Kidney (tissue), 14 donors: ENCODE data around the gene TMEM9B. TPM values are rescaled to one million over a fixed set of nuclear protein-coding genes. Genes with fewer than 3 reads are reported as not detected.

Experiments
- DNase-seq, 5 donors: peaks; one replicate each; pipeline ENCODE4 v3.0.0-alpha.2; 2013 to 2020
- FAIRE-seq: peaks from 2 replicates; lab custom pipeline; 2012; peaks lifted over from hg19 to GRCh38; lab: Jason Lieb, UNC
- H3K27ac ChIP-seq, 2 donors: one replicate each; pipeline ENCODE4 v1.7.0; 2013; ENCODE audit warnings: low read depth in 2 of 2, low read length in 2 of 2, inconsistent platforms in 1 of 2
- H3K27me3 ChIP-seq: one replicate; pipeline ENCODE4 v1.7.1; 2013; ENCODE audit warnings: low read length, inconsistent platforms; ENCODE audit not compliant: control insufficient read depth, insufficient read depth
- H3K36me3 ChIP-seq, 3 donors: one replicate each; pipeline versions ENCODE4 v1.7.0 to v1.7.1; 2013; ENCODE audit warnings: low read length in 3 of 3, control low read depth in 1 of 3, inconsistent platforms in 1 of 3; ENCODE audit not compliant: insufficient read depth in 3 of 3, control insufficient read depth in 2 of 3
- H3K4me1 ChIP-seq, 3 donors: one replicate each; pipeline versions ENCODE4 v1.7.0 to v1.7.1; 2013; ENCODE audit warnings: low read length in 3 of 3, inconsistent platforms in 1 of 3, low read depth in 1 of 3; ENCODE audit not compliant: control insufficient read depth in 2 of 3, insufficient read depth in 2 of 3
- H3K4me3 ChIP-seq, 3 donors: one replicate each; pipeline versions ENCODE4 v1.7.0 to v1.8.1; 2013; ENCODE audit warnings: low read length in 3 of 3, control low read depth in 1 of 3, inconsistent platforms in 1 of 3
- H3K9ac ChIP-seq, 3 donors: one replicate each; pipeline versions ENCODE4 v1.7.0 to v1.7.1; 2013; ENCODE audit warnings: low read length in 3 of 3, control low read depth in 1 of 3, inconsistent platforms in 1 of 3
- H3K9me3 ChIP-seq, 3 donors: one replicate each; pipeline versions ENCODE4 v1.7.0 to v1.7.1; 2013; ENCODE audit warnings: low read length in 3 of 3, control low read depth in 1 of 3, inconsistent platforms in 1 of 3; ENCODE audit not compliant: control insufficient read depth in 2 of 3, insufficient read depth in 1 of 3
- intact Hi-C: fragments of 100-400 bp; cut with DNase I; formaldehyde crosslinking; loops from one replicate; pipeline ENCODE4 v1.11.1; 2022
- polyA plus RNA-seq: library from polyadenylated mRNA; stranded (reverse); fragments of 350-450 nt; fragmentation: Illumina TruSeq; extraction: RNeasy Lipid Tissue Mini Kit (QIAGEN cat#74804); gene quantifications from one replicate; pipeline ENCODE4 v1.2.3, GENCODE V29; 2014; ENCODE audit warnings: low read depth, low replicate concordance; ENCODE audit not compliant: insufficient read depth
- total RNA-seq: library from RNA; stranded (reverse); fragmentation: NEBNext Ultra II Directional; extraction: Animal tissue kit (Norgen Biotek cat#: 25700); gene quantifications from one replicate; pipeline ENCODE4 v1.2.1, GENCODE V29; 2021
- TF ChIP-seq, protein P1 (sequence below): IDR thresholded peaks from 3 replicates; pipeline ENCODE4 v1.5.1; 2012; ENCODE audit warnings: mild to moderate bottlenecking, moderate library complexity, borderline replicate concordance; ENCODE audit not compliant: insufficient read depth; ENCODE audit errors: extremely low read depth
- donor health status: control.
- donor health status: control.
- donor health status: control.
- donor health status: control.
- donor health status: control.
- donor health status: DM: yes; HTN: yes; CAD: no.
- donor health status: Normal renal cell carcinoma (clear cell type).

The TMEM9B gene
- total and polyA plus RNA-seq, 2 donors from 2014 or later: 64.4 to 73.0 TPM

DNA sequence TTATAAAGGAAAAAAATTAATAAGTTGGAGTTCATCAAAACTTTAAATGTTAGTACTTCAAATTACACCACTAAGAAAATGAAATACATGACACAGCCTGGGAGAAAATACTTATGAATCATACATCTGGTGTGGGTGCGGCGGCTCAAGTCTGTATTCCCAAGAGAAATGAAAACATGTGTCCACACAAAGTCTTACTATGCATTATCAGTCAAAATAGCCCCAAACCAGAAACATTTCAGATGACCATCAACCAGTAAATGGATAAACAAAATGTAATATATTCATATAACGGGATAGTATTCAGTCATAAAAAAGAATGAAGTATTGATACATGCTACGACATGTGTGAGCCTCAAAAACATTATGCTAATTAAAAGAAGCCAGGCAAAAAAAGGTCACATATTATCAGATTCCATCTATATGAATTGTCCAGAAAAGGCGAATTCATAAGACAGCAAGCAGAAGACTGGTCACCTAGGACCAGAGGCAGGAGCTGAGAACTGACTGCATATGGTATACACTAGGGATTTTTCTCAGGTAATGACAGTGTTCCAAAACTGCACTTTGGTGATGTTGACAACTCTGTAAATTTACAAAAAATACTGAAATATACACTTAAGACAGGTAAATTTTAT lies 58.6 kb downstream of the TMEM9B start:
- no peak for DNase-seq
- no peaks in the 10 kb centered on the region for H3K9me3 ChIP-seq

DNA sequence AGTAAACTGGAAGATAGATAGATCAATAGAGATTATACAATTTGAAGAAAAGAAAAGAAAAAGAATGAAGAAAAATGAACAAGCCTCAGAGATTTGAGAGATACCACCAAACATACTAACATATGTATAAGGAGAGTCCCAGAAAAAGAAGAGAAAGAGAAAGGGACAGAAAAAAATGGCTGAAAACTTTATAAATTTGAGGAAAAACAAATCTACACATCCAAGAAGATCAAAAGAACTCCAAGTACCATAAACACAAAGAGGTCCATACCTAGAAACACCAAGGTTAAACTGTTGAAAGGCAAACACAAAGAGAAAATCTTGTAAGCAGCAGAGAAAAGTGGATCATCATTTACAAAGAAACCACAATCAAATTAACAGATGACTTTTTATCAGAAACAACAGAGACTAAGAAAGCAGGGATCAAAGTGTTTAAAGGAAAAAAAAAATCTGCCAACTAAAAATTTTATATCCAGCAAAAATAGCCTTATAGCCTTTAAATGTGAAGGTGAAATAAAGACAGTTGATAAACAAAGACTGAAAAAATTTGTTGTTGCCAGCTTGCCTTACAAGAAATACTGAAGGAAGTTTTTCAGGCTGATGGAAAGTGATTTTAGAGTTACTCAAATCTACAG lies 65.0 kb downstream of the TMEM9B start:
- H3K9me3 ChIP-seq: peaks cover 0 to 7% (median 6%) of the 10 kb centered on the region in 3 donors
- DNase-seq (no peak), FAIRE-seq (no peak)
- intact Hi-C loops: no loop called here
- H3K27ac ChIP-seq: no peak overlapping the region
- H3K27me3 ChIP-seq: no peaks in the 10 kb centered on the region
- TF ChIP-seq, protein P1, sequence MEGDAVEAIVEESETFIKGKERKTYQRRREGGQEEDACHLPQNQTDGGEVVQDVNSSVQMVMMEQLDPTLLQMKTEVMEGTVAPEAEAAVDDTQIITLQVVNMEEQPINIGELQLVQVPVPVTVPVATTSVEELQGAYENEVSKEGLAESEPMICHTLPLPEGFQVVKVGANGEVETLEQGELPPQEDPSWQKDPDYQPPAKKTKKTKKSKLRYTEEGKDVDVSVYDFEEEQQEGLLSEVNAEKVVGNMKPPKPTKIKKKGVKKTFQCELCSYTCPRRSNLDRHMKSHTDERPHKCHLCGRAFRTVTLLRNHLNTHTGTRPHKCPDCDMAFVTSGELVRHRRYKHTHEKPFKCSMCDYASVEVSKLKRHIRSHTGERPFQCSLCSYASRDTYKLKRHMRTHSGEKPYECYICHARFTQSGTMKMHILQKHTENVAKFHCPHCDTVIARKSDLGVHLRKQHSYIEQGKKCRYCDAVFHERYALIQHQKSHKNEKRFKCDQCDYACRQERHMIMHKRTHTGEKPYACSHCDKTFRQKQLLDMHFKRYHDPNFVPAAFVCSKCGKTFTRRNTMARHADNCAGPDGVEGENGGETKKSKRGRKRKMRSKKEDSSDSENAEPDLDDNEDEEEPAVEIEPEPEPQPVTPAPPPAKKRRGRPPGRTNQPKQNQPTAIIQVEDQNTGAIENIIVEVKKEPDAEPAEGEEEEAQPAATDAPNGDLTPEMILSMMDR: no peak
- H3K36me3 ChIP-seq: no peaks in the 10 kb centered on the region
- H3K4me1 ChIP-seq: no peaks in the 10 kb centered on the region
- no peak overlapping the region for H3K9ac ChIP-seq
- no peak overlapping the region for H3K4me3 ChIP-seq

More for the DNA sequence above, 58.6 kb downstream of the TMEM9B start:
- Histone ChIP-seq H3K27me3 (no peaks in the 10 kb centered on the region), H3K9ac (no peak overlapping the region), H3K27ac (no peak overlapping the region), H3K36me3 (no peaks in the 10 kb centered on the region), H3K4me1 (no peaks in the 10 kb centered on the region), H3K4me3 (no peak overlapping the region)
- intact Hi-C loops: no loop called here
- TF ChIP-seq, protein P1: no peak
- FAIRE-seq: no peak

Other genes starting within 250 kb of the TMEM9B start
- 23.7 TPM for gene AKIP1, start 53.3 kb downstream of the TMEM9B start, total RNA-seq
- 27.3 TPM for gene AKIP1, start 53.3 kb downstream of the TMEM9B start, polyA plus RNA-seq
- gene C11orf16, start 31.5 kb downstream of the TMEM9B start, total RNA-seq: 0.91 TPM
- gene C11orf16, start 31.5 kb downstream of the TMEM9B start, polyA plus RNA-seq: 0.28 TPM
- gene ASCL3, start 21.4 kb downstream of the TMEM9B start, total RNA-seq: not detected
- not detected for gene ASCL3, start 21.4 kb downstream of the TMEM9B start, polyA plus RNA-seq
- gene NRIP3, start 39.6 kb upstream of the TMEM9B start, total RNA-seq: 1.6 TPM
- gene NRIP3, start 39.6 kb upstream of the TMEM9B start, polyA plus RNA-seq: 1.1 TPM
- gene SCUBE2, start 127.2 kb upstream of the TMEM9B start, total RNA-seq: 3.5 TPM
- 0.65 TPM for gene SCUBE2, start 127.2 kb upstream of the TMEM9B start, polyA plus RNA-seq